Stimulated activated CD8-positive, alpha-beta memory T cell treated with anti-CD3 and anti-CD28 coated beads, Interleukin-15, amount 100 ng/mL, for 48 hours (primary cell): ENCODE measurements around the gene PNPLA6.

Experiments used
- DNase-seq, 2 donors: peaks; one replicate each; pipeline ENCODE4 v3.0.0-alpha.2; 2020; ENCODE audit warnings: low read depth in 2 of 2

PNPLA6 gene

GRCh38 chr19:7600721-7601120 is 65.2 kb downstream of the PNPLA6 start:
- no peak for DNase-seq

GRCh38 chr19:7602240-7602934 is 66.9 kb downstream of the PNPLA6 start:
- no peak for DNase-seq

- DNase-seq, result no peak
Observed at GRCh38 chr19:7602935-7603497, 67.5 kb downstream of the PNPLA6 start.

- no peak for DNase-seq
Observed at GRCh38 chr19:7603919-7604318, 68.4 kb downstream of the PNPLA6 start.

GRCh38 chr19:7605490-7606222 is 70.1 kb downstream of the PNPLA6 start:
- DNase-seq, result peak; percentile 20 to 27

GRCh38 chr19:7606289-7606688 is 70.8 kb downstream of the PNPLA6 start:
- no peak for DNase-seq

- DNase-seq, result no peak
Observed at GRCh38 chr19:7607212-7607873, 71.8 kb downstream of the PNPLA6 start.

GRCh38 chr19:7607874-7608560 is 72.5 kb downstream of the PNPLA6 start:
- no peak for DNase-seq

- DNase-seq, result no peak
Observed at GRCh38 chr19:7610491-7611240, 75.1 kb downstream of the PNPLA6 start.
